ENCODE data around the gene RBM20.

GRCh38 chr10:110810625-110811024 lies 166.5 kb downstream of the RBM20 start:
- TF ChIP-seq CTCF (IDR thresholded peaks at IDR 0.05) (no peak), POLR2AphosphoS5 (IDR thresholded peaks at IDR 0.05) (no peak)

Measured in breast epithelium (tissue), 3 donors.